GM21717 (cell line): Measurements from ENCODE around the gene NSMF.
A peak's percentile ranks its signal among the peaks of the same experiment; 100 is the strongest.
"Not testable (repeated sequence)": the region's sequence is repeated elsewhere in the genome, so short reads cannot be mapped to it uniquely, and the experiment has no call there.

ENCODE experiments used
- ATAC-seq: cut with Tn5 transposase; IDR thresholded peaks from one replicate; pipeline ENCODE4 v1.9.1; 2021; ENCODE audit warnings: mild to moderate bottlenecking, moderate library complexity; ENCODE audit not compliant: unreplicated experiment

The NSMF gene

GRCh38 chr9:137459601-137460362 is 648 bp upstream of the NSMF start:
- no peak for ATAC-seq

DNA sequence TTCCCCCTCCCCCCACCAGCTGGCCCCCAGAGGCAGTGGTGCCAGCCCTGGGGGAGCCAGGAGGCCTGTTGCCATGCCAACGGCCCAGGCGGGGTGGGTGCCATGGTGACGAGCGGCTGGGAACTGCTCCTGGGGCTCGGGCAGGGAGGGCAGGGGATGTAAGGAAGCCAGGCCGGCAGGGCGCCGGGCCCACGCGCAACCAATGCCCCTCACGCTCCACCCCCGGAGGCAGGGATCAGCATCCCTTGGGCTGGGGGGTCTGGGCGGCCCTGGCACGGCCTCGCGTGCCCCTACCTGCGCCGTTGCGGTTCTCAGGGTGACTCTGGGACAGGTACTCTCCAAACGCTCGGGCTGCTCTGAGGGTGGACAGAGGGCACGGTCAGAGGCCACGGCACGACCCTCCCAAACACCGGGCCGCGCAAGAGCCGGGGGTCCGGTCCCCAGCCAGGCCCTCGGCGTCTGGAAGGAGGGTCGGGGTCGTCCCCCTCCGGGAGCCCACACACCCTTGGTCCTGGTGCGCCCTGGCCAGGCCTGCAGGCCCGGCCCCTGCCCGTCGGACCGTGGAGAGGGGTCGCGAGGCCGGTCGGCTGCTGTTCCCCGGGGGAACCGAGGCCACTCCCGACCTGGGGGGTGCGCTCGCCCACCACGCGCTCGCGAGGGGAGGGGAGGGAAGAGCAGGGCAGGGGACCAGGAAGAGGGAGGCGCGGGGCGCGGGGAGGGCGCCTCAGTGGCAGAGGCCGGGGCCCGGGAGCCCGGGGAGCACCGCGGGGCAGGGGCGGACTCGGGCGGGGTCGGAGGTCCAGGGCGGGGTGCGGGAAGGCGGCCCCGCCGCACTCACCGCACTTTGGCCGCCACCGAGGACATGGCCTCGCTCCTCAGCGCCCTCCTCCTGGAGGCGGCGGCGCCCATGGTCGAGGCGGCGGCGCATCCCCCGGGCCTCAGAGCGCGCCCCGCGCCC is 661 bp downstream of the NSMF start:
- peak; percentile 2 for ATAC-seq

- ATAC-seq = no peak
Measured at GRCh38 chr9:137457406-137458193, 1.5 kb downstream of the NSMF start.

GRCh38 chr9:137456864-137457405 is 2.2 kb downstream of the NSMF start:
- ATAC-seq = no peak

DNA sequence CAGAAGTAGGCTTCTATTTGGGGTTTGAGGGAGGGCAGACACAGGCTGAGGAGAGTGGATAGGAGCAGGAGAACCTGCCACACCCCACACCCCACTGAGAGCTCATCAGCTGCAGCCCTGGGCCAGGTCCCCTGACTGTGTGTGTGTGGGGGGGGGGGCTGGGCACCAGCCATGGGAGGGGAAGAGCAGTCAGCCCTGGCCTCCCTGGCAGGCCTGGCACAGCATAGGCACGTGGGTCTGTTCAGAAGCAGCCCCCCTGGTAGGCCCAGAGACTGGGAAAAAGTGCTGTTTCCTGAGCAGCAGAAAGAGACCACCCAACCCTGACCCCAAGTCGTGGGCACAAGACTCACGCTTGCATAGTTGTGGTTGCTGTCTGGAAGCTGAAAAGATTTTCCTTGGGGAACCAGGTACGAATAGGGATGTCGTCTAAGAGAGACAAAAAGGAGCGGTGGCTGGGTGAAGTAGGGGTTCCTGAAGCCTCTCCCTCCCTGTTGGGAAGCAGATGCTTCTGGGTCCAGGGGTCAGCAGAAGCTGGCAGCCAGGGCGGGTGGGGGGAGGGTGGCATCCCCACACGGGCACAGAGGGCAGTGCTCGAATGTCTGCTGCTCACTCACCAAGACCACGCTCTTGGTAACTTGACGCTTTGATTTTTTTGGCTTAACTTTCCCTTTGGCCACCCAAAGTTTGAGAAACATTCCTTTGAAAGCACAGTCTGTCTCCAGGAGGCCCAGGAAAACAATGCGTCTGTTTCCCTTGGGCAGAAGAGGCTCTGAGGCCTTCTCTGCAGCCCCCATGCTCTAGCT is 2.9 kb downstream of the NSMF start:
- ATAC-seq = no peak

GRCh38 chr9:137455359-137455991 is 3.7 kb downstream of the NSMF start:
- ATAC-seq = no peak

GRCh38 chr9:137454597-137455358 is 4.4 kb downstream of the NSMF start:
- no peak for ATAC-seq

DNA sequence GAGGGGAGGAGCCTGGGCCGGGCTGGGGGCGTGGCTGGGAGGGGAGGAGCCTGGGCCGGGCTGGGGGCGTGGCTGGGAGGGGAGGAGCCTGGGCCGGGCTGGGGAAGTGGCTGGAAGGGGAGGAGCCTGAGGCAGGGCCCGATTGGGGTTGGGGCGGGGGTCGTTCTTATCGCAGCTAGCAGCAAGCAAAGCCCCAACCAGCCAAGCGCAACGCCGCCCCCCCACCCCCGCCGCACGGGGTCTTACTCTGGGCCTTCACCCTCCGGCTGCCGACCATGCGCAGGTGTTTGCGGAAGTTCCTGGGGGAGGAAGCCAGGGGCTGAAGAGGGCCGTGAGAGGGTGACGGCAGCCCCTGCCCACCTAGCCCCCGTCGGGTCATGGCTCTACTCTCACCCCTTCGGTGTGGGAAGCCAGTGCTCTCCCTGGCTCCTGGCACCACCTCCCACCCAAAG is 5.0 kb downstream of the NSMF start:
- no peak for ATAC-seq

GRCh38 chr9:137453643-137454081 is 5.5 kb downstream of the NSMF start:
- ATAC-seq = no peak

- ATAC-seq = no peak
Measured at GRCh38 chr9:137452761-137453642, 6.1 kb downstream of the NSMF start.

DNA sequence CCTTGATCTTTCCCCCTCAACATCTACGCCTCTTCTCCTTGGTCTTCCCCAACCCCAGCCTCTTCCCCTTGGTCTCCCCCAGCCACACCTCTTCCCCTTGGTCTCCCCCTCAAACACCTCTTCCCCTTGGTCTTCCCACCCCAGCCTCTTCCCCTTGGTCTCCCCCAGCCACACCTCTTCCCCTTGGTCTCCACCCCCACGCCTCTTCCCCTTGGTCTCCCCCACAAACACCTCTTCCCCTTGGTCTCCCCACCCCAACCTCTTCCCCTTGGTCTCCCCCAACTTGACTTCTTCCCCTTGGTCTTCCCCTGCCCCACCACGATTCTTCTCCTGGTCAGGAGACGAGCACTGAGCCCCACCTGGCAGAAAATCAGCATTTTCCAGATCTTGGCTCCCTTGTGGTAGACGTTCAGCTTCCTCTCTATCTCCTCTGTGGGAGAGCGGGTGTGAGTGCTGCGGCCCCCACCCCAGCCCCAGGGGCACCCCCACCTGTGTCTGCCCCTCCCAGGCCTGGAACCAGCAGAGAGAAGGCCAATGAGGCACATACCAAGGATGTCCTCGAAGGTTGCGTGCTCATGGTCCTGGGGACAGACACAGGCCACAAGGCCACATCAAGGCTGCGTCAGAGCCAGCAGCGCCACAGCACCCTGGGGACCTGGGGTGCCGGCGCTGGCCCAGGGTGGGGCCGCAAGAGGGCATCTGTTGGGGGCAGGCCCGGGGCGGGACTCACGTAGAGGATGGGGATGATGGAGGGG is 7.0 kb downstream of the NSMF start:
- ATAC-seq = no peak

- ATAC-seq = not testable (repeated sequence)
Measured at GRCh38 chr9:137451264-137452005, 7.7 kb downstream of the NSMF start.

DNA sequence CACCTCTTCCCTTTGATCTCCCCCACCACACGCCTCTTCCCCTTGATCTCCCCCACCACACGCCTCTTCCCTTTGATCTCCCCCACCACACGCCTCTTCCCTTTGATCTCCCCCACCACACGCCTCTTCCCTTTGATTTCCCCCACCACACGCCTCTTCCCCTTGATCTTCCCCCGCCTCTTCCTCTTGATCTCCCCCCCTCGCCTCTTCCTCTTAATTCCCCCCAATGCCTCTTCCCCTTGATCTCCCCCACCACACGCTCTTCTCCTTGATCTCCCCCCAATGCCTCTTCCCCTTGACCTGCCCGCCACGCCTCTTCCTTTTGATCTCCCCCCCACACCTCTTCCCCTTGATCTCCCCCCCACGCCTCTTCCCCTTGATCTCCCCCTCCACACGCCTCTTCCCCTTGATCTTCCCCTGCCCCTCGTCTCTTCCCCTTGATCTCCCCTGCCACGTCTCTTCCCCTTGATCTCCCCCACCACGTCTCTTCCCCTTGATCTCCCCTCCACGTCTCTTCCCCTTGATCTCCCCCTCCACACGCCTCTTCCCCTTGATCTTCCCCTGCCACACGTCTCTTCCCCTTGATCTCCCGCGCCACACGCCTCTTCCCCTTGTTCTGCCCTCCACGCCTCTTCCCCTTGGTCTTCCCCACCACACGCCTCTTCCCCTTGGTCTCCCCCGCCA is 8.5 kb downstream of the NSMF start:
- ATAC-seq = not testable (repeated sequence)

- no peak for ATAC-seq
Measured at GRCh38 chr9:137449931-137450538, 9.1 kb downstream of the NSMF start.
